ENCODE measurements around the gene ZDHHC8. TPM values are rescaled to one million over a fixed set of nuclear protein-coding genes. Genes with fewer than 3 reads are reported as not detected.

The ZDHHC8 gene
- total and polyA plus RNA-seq, 2 donors (not counting 3 experiments of a cell fraction or from before 2014, with no cell fraction given) = 49.8 to 131 TPM

DNA sequence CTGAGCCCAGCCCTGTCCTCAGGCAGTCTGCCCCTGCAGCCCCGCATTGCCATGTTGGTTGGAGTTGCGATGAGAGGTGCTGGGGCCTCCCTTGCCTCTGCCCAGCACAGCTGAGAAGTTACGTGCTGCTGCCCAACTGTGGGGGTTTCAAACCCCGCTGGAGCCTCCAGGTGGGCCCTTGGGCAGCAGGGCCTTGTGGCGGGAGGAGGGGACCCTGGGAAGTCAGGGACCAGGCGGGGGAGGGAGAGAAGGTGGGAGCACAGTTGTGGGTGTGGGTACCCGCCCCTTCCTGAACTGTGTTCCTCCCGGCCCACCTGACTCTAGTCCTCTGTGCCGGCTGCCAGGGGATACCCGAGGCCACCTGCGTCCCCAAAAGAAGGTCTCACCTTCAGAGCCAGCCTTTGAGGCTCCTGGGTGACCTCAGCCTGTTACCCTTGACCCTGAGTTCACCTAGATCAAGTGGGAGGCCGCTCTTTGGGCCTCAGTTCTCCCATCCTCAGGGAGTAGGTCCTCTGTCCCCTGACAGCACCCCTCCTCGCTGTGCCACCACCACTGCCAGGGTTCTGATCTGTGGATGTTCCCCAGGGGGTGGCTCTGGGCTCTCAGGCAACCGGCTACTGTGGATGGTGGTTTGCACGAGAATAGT lies 26.9 kb downstream of the ZDHHC8 start:
- Histone ChIP-seq H3K4me3 (replicated peaks in 1 of 3; ENCODE audit: insufficient read depth in 1 of 3, low read depth in 1 of 3, low read length in 3 of 3) (no peak overlapping the region), H3K4me1 (ENCODE audit: control insufficient read depth, extremely low read depth, insufficient read depth, low read length) (peaks cover 5% of the 10 kb centered on the region), H3K27ac (ENCODE audit: insufficient read depth, low read depth, low read length) (no peak overlapping the region), H4K20me1 (replicated peaks; ENCODE audit: control insufficient read depth, extremely low read depth, insufficient read depth, low read length) (no peaks in the 10 kb centered on the region), H2AFZ (ENCODE audit: low read depth, low read length) (no peak overlapping the region), H3K79me2 (ENCODE audit: control insufficient read depth, insufficient read depth, low read length) (no peaks in the 10 kb centered on the region), H3K9me1 (replicated peaks; ENCODE audit: control insufficient read depth, extremely low read depth, insufficient read depth, low read length) (no peaks in the 10 kb centered on the region), H3K9ac (replicated peaks; ENCODE audit: extremely low read depth, insufficient read depth, low read length) (no peak overlapping the region), H3K9me3 (replicated peaks; ENCODE audit: control insufficient read depth, insufficient read depth, low read length) (no peaks in the 10 kb centered on the region), H3K4me2 (ENCODE audit: insufficient read depth, low read length) (no peak overlapping the region), H3K27me3 (ENCODE audit: control insufficient read depth in 2 of 2, insufficient read depth in 2 of 2, low read length in 2 of 2) (no peaks in the 10 kb centered on the region), H3K36me3 (ENCODE audit: control insufficient read depth in 2 of 2, extremely low read depth in 1 of 2, insufficient read depth in 2 of 2, low read length in 2 of 2) (no peaks in the 10 kb centered on the region)
- ChIA-PET POLR2A (no interaction called here), CTCF (interaction anchor here (1.9 to 3.2 kb wide), 2 partner anchors 80 to 112 kb away, joined by 7 to 24 read pairs; no protein-coding TSS in a partner anchor)
- BruUV-seq (replicated peaks) = no TSS peak
- TF ChIP-seq FOS (IDR thresholded peaks at IDR 0.05; ENCODE audit: borderline replicate concordance, insufficient read depth, low read length) = no peak
- intact Hi-C loops (cut with micrococcal nuclease) = loop anchor here (5.0 kb wide), 2 partner anchors 49 to 299 kb away; no protein-coding TSS in a partner anchor
- dilution Hi-C loops (cut with MboI; ENCODE audit: extremely low pct_ligation_motif_present, low sequenced_read_pairs) = no loop called here
- FAIRE-seq (no peak), DNase-seq (ENCODE audit: low read depth, low spot score) (no peak)

DNA sequence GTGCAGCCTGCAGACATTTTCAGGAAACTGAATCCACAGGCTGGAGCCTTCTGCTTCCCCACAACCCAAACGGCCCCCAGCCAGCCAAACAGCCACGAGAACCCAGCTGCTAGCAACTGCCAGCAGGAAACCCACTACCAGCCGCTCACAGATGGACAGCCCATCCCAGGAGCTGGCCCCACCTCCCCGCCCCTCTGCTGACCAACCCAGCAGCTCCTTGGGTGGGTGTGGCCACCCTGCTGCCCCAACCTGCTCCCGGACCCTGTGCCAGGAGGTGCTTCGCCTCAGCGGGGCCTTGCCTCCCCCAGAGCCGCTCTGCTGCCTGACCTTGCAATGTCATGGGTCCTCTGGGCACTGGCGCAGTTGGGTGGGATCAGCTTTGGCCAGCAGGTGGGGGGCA lies 27.5 kb downstream of the ZDHHC8 start:
- BruUV-seq (replicated peaks) = no TSS peak
- Histone ChIP-seq H3K27ac (ENCODE audit: insufficient read depth, low read depth, low read length) (no peak overlapping the region), H2AFZ (ENCODE audit: low read depth, low read length) (no peak overlapping the region), H3K9me1 (replicated peaks; ENCODE audit: control insufficient read depth, extremely low read depth, insufficient read depth, low read length) (no peaks in the 10 kb centered on the region), H4K20me1 (replicated peaks; ENCODE audit: control insufficient read depth, extremely low read depth, insufficient read depth, low read length) (no peaks in the 10 kb centered on the region), H3K9ac (replicated peaks; ENCODE audit: extremely low read depth, insufficient read depth, low read length) (no peak overlapping the region), H3K4me2 (ENCODE audit: insufficient read depth, low read length) (no peak overlapping the region), H3K36me3 (ENCODE audit: control insufficient read depth in 2 of 2, extremely low read depth in 1 of 2, insufficient read depth in 2 of 2, low read length in 2 of 2) (no peaks in the 10 kb centered on the region), H3K79me2 (ENCODE audit: control insufficient read depth, insufficient read depth, low read length) (no peaks in the 10 kb centered on the region), H3K27me3 (ENCODE audit: control insufficient read depth in 2 of 2, insufficient read depth in 2 of 2, low read length in 2 of 2) (no peaks in the 10 kb centered on the region), H3K4me3 (replicated peaks in 1 of 3; ENCODE audit: insufficient read depth in 1 of 3, low read depth in 1 of 3, low read length in 3 of 3) (no peak overlapping the region), H3K9me3 (replicated peaks; ENCODE audit: control insufficient read depth, insufficient read depth, low read length) (no peaks in the 10 kb centered on the region), H3K4me1 (ENCODE audit: control insufficient read depth, extremely low read depth, insufficient read depth, low read length) (peaks cover 5% of the 10 kb centered on the region)
- ChIA-PET CTCF (interaction anchor here (1.1 to 1.9 kb wide), 3 partner anchors 68 to 125 kb away, joined by 3 to 7 read pairs (median 6); no protein-coding TSS in a partner anchor), POLR2A (no interaction called here)
- FAIRE-seq (no peak), DNase-seq (ENCODE audit: low read depth, low spot score) (no peak)
- TF ChIP-seq POLR2AphosphoS5 (IDR thresholded peaks at IDR 0.05; ENCODE audit: insufficient read depth, low read depth, low read length) (no peak), EZH2 (IDR thresholded peaks at IDR 0.05; ENCODE audit: borderline replicate concordance, low read depth, low read length, severe bottlenecking) (no peak), MAX (IDR thresholded peaks at IDR 0.05; ENCODE audit: insufficient read depth, insufficient read length) (no peak), CTCF (IDR thresholded peaks at IDR 0.05; ENCODE audit: extremely low read depth in 1 of 2, insufficient read depth in 1 of 2, low read depth in 1 of 2, low read length in 2 of 2) (no peak), MYC (IDR thresholded peaks at IDR 0.05; ENCODE audit: low read depth, low read length) (no peak), JUN (IDR thresholded peaks at IDR 0.05; ENCODE audit: borderline replicate concordance, insufficient read depth, insufficient read length, low read depth) (no peak), GATA2 (IDR thresholded peaks at IDR 0.05; ENCODE audit: insufficient read depth, insufficient read length, low read depth, low read length) (no peak), FOS (IDR thresholded peaks at IDR 0.05; ENCODE audit: borderline replicate concordance, insufficient read depth, low read length) (no peak), POLR2A (IDR thresholded peaks at IDR 0.05; ENCODE audit: low read depth, low read length) (no peak)
- dilution Hi-C loops (cut with MboI; ENCODE audit: extremely low pct_ligation_motif_present, low sequenced_read_pairs) = no loop called here
- intact Hi-C loops (cut with micrococcal nuclease) = loop anchor here (5.0 kb wide), 2 partner anchors 48 to 298 kb away; no protein-coding TSS in a partner anchor
